ENCODE data around the gene MCRS1.

Gene MCRS1

GRCh38 chr12:49556391-49557186 lies 11.4 kb downstream of the MCRS1 start:
- DNase-seq (ENCODE audit: low spot score), result no peak

- no peak for DNase-seq (ENCODE audit: low spot score)
Observed at GRCh38 chr12:49555631-49556390, 12.1 kb downstream of the MCRS1 start.

GRCh38 chr12:49554266-49554665 lies 13.7 kb downstream of the MCRS1 start:
- DNase-seq (ENCODE audit: low spot score), result no peak

GRCh38 chr12:49553512-49554088 lies 14.3 kb downstream of the MCRS1 start:
- DNase-seq (ENCODE audit: low spot score), result peak; percentile 53

GRCh38 chr12:49552899-49553298 lies 15.0 kb downstream of the MCRS1 start:
- DNase-seq (ENCODE audit: low spot score), result no peak

GRCh38 chr12:49552425-49552824 lies 15.5 kb downstream of the MCRS1 start:
- no peak for DNase-seq (ENCODE audit: low spot score)

- no peak for DNase-seq (ENCODE audit: low spot score)
Observed at GRCh38 chr12:49552014-49552413, 15.9 kb downstream of the MCRS1 start.

GRCh38 chr12:49550693-49551252 lies 17.2 kb downstream of the MCRS1 start:
- no peak for DNase-seq (ENCODE audit: low spot score)

- DNase-seq (ENCODE audit: low spot score), result no peak
Observed at GRCh38 chr12:49549735-49550692, 17.9 kb downstream of the MCRS1 start.

GRCh38 chr12:49548822-49549648 lies 18.9 kb downstream of the MCRS1 start:
- no peak for DNase-seq (ENCODE audit: low spot score)

- no peak for DNase-seq (ENCODE audit: low spot score)
Observed at GRCh38 chr12:49548481-49548821, 19.5 kb downstream of the MCRS1 start.

- DNase-seq (ENCODE audit: low spot score), result no peak
Observed at GRCh38 chr12:49547090-49547690, 20.8 kb downstream of the MCRS1 start.

GRCh38 chr12:49546481-49546880 lies 21.5 kb downstream of the MCRS1 start:
- no peak for DNase-seq (ENCODE audit: low spot score)

- no peak for DNase-seq (ENCODE audit: low spot score)
Observed at GRCh38 chr12:49545815-49546214, 22.1 kb downstream of the MCRS1 start.

- no peak for DNase-seq (ENCODE audit: low spot score)
Observed at GRCh38 chr12:49543914-49544815, 23.8 kb downstream of the MCRS1 start.

GRCh38 chr12:49543221-49543913 lies 24.6 kb downstream of the MCRS1 start:
- no peak for DNase-seq (ENCODE audit: low spot score)

- no peak for DNase-seq (ENCODE audit: low spot score)
Observed at GRCh38 chr12:49542592-49543160, 25.3 kb downstream of the MCRS1 start.

GRCh38 chr12:49541911-49542505 lies 25.9 kb downstream of the MCRS1 start:
- DNase-seq (ENCODE audit: low spot score), result no peak
